ENCODE measurements around the gene GPR176.

The GPR176 gene

DNA sequence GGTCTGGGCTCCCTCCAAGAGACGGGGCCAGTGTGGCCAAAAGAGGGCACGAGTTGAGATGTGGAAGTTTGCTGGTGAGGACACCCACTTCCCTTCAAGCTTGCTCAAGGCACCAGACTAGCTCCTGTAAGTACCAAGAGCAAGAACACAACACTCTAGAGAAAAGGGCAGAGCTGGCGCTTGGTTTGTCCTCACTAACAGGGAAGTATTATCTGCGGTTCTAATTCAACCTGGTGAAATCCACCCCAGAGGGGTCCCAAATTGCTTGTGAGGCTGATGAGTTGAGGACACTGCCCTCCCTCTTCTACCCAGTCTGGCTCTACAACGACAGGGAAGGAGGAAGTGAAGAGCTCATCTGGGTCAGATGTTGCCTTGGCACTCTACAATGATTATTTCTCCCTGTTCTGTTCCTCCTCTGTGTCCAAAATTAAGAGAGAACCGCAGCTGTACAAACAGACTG is 120.5 kb downstream of the GPR176 start:
- no peak for DNase-seq

DNA sequence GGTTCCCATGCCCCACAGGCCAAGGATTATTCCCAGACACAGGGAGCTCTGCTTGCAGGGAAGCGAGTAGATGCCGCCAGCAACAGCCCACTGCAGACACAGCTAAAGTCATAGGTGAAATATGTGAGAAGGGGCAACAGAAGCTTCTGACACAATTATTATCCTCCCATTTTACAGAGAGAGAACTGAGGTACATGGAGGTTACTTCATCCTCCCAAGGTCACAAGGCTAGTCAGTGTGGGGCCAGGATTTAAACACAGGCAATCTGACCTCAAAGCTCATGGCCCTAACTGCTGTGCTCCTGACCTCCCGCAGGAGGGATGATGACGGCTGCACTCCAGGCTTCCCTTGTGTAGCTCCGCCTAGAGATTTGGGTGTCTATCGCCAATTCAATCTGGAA is 121.7 kb downstream of the GPR176 start:
- no peak for DNase-seq

DNA sequence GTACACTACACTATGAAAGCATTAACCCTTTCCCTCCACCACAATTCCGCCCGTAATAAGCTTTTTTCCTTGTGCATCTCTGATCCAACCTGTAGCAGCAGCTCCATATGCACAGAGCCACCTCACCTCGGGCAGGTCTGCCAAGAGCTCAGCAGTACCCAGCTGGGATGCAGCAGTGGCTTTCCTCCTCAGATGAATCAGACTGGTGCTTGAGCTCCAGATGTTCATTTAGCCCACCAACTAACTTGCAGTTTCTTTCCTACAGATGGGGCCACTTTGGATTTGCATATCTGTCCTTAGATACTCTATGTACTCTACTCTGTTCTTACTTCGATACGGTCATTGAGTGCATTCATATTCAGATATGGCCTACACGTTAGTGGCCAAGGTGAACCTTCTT is 122.7 kb downstream of the GPR176 start:
- no peak for DNase-seq

DNA sequence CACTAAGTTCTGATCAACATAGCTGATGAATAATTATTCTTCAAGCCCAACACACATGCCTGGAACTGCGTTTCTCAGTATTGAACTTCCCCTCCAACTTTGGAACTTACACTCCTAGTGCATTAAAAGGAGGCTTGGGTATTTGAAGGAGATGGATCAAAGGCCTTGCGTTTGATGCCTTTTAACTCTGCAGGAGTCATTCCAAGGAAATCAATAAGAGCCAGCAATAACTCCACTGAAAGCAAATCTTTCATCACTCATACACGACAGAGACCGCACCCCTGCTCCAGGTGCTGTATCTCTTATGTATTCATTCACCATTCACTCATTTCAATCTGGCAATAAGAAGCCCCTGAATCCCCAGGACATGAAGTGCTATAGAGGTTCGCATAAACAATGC is 123.5 kb downstream of the GPR176 start:
- DNase-seq = no peak

DNA sequence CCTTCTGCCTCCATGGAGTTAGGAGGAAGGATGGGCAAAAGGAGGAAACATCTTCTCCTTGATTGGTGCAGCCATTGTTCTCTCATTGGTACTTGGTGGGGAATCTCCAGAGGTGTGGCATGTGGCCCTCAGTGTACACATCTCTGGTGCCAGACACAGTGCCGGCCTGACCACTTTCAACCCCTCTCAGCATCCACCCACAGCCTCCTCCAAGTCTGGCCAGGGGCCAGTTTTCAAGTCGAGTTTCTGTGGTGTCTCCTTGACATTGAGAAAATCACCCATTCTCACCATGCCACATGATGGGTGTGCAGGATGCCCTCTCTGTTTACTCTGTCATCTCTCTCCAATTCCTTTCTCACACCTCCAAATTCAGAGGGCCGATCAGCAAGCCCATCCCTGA is 124.6 kb downstream of the GPR176 start:
- DNase-seq = no peak

DNA sequence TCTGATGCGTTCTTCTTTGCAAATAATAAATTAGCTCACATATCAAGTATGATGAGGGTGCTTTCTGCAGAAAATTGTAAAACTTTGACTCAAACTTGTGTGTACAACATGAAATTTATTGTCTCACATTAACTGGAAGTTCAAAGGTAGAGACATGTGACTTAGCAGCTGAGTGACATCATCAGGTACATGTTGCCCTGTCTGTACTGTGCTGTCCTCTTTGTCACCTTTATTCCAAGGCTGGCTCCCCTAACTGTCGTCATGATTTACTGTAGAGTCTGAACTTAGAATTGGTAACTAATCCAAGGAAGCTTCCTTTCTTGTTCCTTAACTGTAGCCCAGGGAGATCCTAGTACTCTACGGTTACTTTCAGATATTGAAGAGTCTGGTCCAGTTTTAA is 125.1 kb downstream of the GPR176 start:
- no peak for DNase-seq

DNA sequence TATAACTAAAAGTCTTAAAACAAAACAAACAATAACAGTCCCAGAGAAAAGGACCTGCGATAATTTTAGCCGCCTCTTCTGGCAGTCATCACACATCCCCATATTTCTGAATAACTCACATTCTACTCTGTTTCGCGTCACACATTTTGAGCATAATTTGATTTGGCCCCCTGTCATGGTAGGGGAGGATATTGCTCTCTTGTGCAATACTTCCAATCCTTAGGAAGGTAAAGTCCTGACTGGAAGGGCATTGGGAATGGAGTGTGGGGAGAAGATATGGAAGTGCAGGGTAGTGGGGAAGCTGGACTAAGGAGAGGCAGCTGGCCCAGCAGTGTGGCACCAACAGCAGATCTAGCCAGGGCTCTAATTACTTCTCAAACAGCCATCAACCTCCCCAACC is 126.1 kb downstream of the GPR176 start:
- DNase-seq = no peak

DNA sequence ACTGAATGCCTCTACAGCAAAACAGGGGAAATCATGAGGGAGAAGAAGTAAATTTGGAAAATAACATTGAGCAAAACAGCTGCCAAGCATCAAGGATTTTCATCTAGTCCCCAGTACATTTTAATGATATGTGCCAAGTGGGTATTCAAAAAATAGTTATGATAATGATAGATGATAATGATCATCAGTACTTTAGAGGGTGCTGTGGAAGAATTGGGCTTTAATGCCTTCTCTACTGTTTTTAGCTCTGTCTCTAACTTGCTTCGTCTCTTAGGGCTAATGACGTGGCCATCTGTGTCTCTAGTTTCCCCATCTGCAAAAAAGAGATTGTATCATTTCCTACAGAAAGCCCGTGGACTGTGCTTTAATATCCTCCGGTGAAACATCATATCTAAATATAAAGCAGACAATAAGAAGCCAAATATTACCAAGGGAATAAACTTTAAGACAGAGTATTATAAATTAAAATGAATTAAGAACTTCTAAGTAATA is 127.2 kb downstream of the GPR176 start:
- DNase-seq = no peak

DNA sequence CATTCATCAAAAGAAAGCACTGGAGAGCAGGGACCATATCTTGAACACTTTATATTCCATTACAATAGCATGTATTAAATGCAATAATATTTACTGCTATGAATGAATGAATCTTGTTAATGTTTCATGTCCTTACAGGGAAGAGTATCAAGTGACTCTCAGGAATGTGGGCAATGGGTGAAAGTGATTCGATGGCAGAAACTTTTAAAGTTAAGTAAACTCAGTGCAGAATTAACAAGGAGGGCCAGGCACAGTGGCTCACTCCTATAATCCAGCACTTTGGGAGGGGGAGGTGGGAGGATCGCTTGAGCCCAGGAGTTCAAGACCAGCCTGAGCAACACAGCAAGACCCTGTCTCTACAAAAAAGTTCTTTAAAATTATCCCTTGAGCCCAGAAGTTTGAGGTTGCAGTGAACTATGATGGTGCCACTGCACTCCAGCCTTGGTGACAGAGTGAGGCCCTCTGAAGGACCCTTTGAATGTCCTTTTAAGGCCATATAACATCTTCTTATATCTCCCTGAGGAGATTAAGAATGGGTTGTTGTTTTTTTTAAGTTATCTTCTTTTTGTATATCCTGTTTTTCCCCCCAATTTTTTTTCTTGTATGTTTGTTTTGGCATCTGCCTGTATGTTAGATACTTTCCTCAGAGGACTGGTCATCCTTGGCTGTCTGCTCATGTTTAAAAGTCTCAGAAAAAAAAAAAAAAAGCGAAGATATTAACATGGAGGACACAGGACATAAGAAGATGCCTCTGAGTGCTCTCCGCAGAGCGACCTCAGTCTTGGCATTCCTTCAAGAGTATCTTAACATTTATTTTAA is 127.8 kb downstream of the GPR176 start:
- DNase-seq = no peak

DNA sequence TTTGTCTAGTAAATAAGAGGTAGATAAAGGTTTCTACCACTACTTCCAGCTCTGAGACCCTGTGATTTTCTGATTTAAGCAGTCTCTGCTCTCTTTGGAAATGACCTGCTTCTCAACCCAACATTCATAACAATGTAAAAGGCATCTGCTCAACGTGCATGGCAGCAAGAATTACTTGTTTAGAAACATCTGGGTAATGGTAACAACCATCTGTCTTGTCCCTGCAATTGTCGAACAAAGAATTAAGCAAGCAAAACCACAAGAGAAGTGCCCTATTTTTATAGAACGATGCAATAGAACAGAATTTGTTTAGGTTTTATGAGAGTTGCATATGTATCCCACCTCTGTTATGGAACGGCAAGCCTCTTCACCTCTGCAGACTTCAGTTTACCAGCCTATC is 130.3 kb downstream of the GPR176 start:
- no peak for DNase-seq

DNA sequence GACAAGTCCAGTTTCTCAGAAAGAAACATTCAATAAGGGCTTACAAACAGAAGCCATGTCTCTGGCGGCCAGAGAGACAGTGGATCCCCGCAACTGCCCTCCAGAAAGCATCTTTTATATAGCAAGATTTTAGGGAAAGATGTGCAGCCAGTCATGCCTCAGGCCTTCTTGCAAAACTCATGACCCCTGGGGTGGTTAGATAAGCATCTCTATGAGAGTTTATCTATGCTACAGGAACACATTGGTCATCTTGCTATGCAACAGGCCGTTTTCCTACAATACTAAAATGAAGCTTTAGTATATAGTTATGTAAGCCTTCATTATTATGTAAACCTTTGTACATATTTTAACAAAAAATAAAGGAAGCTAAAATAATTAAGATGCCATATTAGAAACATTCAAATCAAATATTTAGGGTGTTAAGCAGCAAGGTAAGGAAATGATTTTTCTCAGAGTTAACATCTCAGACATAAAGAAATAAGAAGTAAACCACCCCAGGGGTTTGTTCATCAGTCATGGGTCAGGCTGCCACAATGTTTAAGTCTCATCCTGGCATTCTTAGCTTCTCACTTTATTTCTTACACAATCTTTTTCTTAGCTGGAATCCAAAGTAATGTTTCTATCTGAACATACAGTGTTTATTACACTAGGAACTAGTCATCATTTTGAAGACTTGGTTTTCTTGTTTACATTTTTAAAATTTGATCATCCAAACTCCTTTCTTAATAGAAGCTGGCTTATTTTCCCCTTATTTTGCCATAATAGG is 131.1 kb downstream of the GPR176 start:
- no peak for DNase-seq

DNA sequence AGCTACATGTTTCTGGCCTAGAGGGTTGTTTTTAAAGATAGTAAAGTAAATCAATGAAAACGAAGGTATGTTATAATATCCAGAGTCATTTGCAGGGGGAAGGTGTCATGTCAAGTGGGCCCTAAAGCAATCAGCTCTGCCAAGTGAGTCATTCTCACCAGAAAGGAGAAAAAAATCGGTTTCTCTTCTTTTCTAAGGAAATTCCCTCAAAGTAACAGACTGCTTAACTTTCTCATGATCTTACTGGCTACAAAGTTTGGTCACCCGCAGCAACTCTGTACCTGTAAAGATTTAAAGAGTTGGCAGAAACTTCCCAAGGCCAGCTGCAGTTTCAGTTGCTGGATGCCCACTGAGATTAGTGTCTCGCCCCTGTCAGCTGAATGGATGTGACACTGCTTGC is 132.0 kb downstream of the GPR176 start:
- DNase-seq = no peak

DNA sequence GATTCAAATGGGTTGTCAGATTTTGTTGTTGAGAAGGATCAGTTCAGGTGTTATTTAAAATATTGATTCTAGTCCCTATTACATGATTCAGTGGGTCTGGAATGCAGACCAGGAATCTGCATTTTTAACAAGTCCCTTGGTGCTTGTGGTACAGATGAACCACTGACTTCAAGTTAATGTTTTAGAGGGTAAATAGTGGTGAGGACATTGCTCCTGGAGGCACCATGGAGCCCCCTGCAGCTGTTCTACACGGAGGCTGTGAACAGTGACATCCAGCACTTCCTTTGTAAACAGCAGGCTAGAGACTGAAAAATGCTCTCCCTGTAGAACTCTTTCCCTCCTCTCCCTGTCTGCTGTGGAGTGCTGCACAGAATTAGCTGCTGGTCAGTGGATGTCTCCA is 132.6 kb downstream of the GPR176 start:
- DNase-seq = no peak

DNA sequence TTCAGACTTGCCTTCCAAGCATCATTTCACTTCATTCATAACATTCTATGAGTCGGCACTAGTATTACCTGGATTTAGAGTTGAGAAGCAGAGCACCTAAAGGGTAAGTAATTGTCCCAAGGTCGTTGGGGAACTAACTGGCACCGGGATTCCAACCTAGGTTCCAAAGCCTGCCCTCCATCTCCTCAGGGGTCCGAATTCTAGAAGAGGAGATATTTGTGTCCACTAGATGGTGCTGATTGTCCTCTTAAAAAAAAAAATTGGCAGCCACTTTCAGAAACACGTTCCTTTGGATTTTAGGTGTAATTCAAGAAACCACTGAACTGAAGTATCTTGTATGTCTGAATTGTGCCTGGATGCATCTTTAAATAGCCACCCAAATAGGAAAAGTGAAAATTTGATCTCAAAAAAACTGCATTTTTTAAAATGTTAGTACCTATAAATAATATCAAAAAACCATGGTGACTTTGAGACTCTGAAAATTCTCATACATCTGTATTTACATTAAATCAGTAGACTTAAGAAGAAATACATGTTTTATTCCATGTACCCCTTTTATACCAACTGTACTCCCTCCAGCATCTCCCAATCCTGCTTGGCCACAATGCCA is 133.5 kb downstream of the GPR176 start:
- peak; percentile 69 for DNase-seq

DNA sequence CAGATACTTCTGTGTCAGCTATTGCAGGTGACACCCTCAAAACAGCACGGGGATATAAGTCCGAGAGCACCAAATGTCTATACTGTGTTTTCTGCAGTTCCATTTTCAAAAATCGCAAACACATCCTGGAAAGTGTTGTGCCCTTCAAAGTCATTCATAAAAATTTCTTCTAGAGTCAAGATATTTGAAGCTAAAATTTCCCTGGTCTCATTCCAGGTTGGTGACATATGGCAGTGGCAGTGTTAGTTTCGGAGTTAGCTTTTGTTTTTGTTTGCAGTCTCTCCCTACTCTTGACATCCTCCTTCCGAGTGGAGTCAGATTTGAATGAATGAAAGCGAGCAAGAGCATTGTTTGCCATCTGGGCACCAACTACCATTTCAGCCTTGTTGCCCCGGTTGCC is 134.2 kb downstream of the GPR176 start:
- DNase-seq = no peak

DNA sequence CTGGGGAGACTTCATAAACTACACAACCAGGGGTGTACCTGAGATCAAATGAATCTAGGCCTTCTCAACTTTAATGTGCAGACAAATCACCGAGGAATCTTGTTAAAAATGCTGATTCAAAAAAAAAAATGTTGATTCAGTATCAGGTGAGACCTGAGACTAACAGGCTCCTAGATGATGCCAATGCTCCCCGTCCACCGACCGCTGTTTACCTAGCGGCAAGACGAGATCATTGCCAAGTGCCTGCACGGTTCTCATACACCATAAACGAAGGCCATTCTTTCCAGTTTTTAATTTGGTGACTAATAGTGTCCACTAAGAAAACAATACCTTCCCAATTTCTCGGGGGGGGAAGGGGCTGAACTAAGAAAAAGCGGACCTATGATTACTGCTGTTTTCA is 134.9 kb downstream of the GPR176 start:
- peak; percentile 39 for DNase-seq

DNA sequence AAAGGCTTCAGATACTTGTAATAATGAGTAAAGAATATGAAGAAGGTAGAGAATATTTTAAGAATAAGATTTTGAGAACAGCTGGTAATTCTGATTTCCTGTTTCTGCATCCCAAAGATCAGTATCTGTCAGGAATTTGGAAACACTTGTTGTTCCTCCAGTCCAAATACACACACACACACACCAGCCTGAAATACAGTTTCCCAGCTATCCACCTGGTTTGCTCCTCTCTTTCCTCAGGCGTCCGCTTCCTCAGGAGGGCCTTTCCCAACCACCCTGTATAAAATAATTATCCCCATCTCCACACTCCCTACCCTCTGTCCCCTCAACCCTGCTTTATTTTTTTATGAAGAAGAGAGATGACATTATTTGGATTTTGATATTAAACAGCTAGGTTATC is 135.4 kb downstream of the GPR176 start:
- no peak for DNase-seq

DNA sequence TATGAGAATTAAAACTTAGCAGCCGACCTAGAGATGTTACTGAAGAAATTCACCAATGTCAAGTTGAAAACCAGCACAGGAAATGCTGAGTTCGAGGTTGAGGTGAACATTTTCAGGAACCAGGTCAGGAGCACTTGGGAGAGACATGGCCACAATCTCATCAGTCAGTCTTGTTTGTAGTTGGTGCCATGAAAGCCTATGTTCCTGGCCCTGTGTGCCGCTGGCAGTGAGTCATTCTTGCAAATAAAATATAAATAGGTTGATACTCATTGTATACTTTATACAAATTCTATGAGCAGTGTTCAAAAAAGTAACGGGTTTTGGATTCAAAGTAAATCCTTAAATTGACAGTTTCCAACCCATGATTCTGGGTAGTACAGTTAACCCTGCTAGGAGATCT is 135.9 kb downstream of the GPR176 start:
- peak; percentile 37 for DNase-seq

DNA sequence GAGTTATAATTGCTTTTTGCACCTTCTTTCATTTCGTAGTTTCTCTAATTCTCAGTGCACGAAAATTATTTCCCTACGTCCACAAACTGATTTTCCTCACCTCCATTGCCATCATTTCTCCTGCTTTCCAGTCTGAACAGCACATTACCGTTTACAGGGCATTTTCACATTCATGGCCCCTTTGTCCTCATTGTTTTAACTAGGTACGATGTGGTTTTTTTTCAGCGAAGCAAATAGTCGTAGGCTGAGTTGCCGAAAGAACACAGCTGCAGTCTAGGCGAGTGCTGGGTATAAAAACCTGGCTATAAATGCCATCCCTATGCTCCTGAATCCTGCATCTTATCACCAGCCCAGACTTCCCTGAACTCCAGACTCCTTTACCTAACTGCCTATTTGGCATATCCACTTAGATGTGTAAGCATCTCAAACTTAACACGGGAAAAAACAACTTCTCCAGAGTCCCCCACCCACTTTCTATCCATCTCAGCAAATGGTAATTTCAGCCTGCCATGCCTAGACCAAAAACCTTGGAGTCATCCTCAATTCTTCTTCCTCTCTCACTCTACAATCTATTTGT is 136.7 kb downstream of the GPR176 start:
- peak; percentile 26 for DNase-seq

DNA sequence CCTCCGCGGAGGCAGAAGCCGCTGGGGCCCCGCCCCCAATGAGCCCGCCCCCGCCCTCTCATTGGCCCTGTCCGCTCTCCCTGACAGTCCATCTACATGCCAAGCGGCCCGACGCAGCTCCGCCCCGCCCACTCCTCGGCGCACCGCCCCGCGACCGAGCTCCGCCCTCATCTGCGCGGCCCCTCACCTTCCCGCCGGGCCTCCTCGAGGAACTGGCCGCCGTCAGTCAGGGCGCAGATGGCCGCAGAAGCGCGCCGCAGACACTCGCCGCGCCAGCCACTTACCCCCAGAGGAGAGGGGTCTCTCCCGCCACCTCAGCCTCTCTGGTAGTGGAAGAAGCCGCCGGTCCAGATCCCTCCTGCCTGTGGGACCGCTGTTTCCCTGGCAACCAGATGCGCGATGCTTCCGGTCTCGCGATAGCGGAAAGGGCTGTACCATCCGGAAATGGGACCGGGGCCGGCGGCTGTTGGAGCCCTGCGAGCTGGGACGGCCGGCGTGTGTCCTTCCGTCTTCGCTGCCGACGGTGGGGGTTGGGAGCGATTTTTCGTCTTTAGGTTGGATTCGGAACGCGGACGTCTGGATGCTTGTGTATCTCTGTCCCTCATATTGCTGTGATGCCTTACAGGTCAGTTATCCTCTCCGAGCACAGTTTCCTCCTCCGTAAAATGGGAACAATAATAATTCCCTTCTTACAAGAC is 137.5 kb downstream of the GPR176 start, which contains the start of gene FSIP1:
Gene FSIP1, minus strand, starts transcription at position 401 of the 698 bp plus-strand sequence. CDS start 6,317 bp downstream, outside the sequence.
- DNase-seq = peak; percentile 97

DNA sequence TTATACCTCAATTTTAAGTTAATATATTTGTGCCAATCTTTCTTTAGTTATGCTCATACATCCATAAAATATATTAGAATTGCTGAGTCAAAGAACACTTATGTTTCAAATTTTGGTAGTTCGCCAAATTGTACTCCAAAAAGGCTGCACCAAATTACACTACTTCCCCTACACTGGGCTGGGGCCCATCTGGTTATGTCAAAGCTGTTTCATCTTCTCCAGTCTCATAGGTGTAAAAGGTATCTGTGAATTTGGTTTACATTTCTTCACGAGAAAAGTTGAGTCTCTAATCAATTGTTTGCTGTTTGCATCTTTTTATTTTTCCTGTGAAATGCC is 138.1 kb downstream of the GPR176 start:
- DNase-seq = no peak

DNA sequence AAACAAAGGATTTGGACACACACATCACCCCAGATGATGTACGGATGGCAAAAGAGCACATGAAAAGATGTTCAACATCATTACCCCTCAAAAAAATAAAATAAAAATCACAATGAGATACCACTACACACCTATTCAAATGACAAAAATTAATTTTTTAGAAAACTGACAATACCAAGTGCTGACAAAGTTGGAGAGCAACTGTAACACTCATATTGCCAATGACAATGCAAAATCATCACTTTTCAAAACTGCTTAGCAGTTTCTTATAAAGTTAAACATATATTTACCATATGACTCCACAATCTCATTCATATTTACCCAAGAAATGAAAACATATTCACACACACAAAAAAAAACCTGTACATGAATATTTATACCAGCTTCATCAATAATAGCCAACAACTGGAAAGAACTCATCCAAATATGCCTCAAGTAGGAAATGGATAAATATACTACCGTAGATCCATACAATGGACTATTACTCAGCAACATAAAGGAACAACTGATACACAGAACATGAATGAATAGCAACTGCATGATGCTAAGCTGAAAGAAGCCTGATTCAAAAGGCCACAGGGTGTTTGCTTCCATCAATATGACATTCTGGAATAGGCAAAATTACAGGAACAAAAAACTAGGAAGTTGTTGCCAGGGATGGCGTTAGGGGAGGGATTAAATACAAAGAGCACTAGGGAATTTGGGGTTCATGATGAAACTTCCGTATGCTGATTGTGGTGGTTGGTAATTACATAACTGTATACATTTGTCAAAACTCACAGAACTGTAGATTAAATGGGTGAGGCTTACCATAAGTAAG is 138.7 kb downstream of the GPR176 start:
- DNase-seq = no peak
